Neuronal stem cell (in vitro differentiated cells): ENCODE data around the gene FGF4.
A peak's percentile ranks its signal among the peaks of the same experiment; 100 is the strongest.

Experiments used
- DNase-seq: peaks from one replicate; pipeline ENCODE4 v3.0.0-alpha.2; 2013; ENCODE audit warnings: low spot score
- H2AFZ ChIP-seq: one replicate; pipeline ENCODE4 v1.6.1; 2013; ENCODE audit warnings: mild to moderate bottlenecking, low read length, inconsistent platforms
- H2AK5ac ChIP-seq: 2 replicates; pipeline ENCODE4 v1.6.1; 2013; ENCODE audit warnings: low read depth, mild to moderate bottlenecking, inconsistent platforms, low read length, moderate library complexity, mixed read lengths
- H2BK120ac ChIP-seq: 2 replicates; pipeline ENCODE4 v1.6.1; 2013; ENCODE audit warnings: low read depth, mild to moderate bottlenecking, inconsistent platforms, low read length, moderate library complexity, mixed read lengths
- H2BK12ac ChIP-seq: one replicate; pipeline ENCODE4 v1.6.1; 2013; ENCODE audit warnings: low read length, inconsistent platforms
- H2BK15ac ChIP-seq: 2 replicates; pipeline ENCODE4 v1.6.1; 2013; ENCODE audit warnings: mild to moderate bottlenecking, low read length, inconsistent platforms, mixed read lengths
- H2BK5ac ChIP-seq: one replicate; pipeline ENCODE4 v1.6.1; 2013; ENCODE audit warnings: inconsistent platforms, mild to moderate bottlenecking, low read length, moderate library complexity
- H3K14ac ChIP-seq: one replicate; pipeline ENCODE4 v1.6.1; 2013; ENCODE audit warnings: low read length, inconsistent platforms
- H3K18ac ChIP-seq: 2 replicates; pipeline ENCODE4 v1.6.1; 2013; ENCODE audit warnings: low read length, inconsistent platforms
- H3K23ac ChIP-seq: 2 replicates; pipeline ENCODE4 v1.6.1; 2013; ENCODE audit warnings: low read depth, mild to moderate bottlenecking, mixed read lengths, low read length, inconsistent platforms; ENCODE audit not compliant: poor library complexity
- H3K27ac ChIP-seq: replicated peaks from 3 replicates; pipeline ENCODE4 v1.5.1; 2013; ENCODE audit warnings: low read length, inconsistent platforms
- H3K27me3 ChIP-seq, 3 experiments: 2 replicates each; pipeline ENCODE4 v1.6.1; 2013; ENCODE audit warnings: low read length in 3 of 3, mild to moderate bottlenecking in 2 of 3, inconsistent platforms in 1 of 3, low read depth in 1 of 3, mixed read lengths in 1 of 3, moderate library complexity in 1 of 3; ENCODE audit not compliant: control insufficient read depth in 3 of 3, insufficient read depth in 3 of 3
- H3K36me3 ChIP-seq, 2 donors: replicated peaks in 1 of 2; 2 replicates each; pipeline ENCODE4 v1.6.1; 2013; ENCODE audit warnings: low read length in 2 of 2; ENCODE audit not compliant: control insufficient read depth in 2 of 2, insufficient read depth in 2 of 2
- H3K4ac ChIP-seq: 2 replicates; pipeline ENCODE4 v1.6.1; 2013; ENCODE audit warnings: inconsistent platforms, mild to moderate bottlenecking, low read length, moderate library complexity
- H3K4me1 ChIP-seq, 2 donors: 1 replicate in 1 of 2; 2 replicates in 1 of 2; pipeline ENCODE4 v1.6.1; 2013; ENCODE audit warnings: low read length in 2 of 2, low read depth in 1 of 2; ENCODE audit not compliant: control insufficient read depth in 2 of 2, insufficient read depth in 1 of 2
- H3K4me2 ChIP-seq: one replicate; pipeline ENCODE4 v1.6.1; 2013; ENCODE audit warnings: mild to moderate bottlenecking, low read length, inconsistent platforms; ENCODE audit not compliant: insufficient read depth, poor library complexity, severe bottlenecking
- H3K4me3 ChIP-seq, 2 donors: 2 replicates each; pipeline ENCODE4 v1.5.1; 2013; ENCODE audit warnings: low read length in 2 of 2, mild to moderate bottlenecking in 2 of 2, inconsistent platforms in 1 of 2, moderate library complexity in 1 of 2
- H3K79me1 ChIP-seq: one replicate; pipeline ENCODE4 v1.6.1; 2013; ENCODE audit warnings: low read depth, mild to moderate bottlenecking, inconsistent platforms, low read length, moderate library complexity
- H3K9ac ChIP-seq: one replicate; pipeline ENCODE4 v1.6.1; 2013; ENCODE audit warnings: mild to moderate bottlenecking, low read depth, low read length, inconsistent platforms; ENCODE audit not compliant: poor library complexity
- H3K9me3 ChIP-seq, 2 donors: replicated peaks in 1 of 2; 2 replicates each; pipeline versions ENCODE3 to v1.6.1; 2013; ENCODE audit warnings: low read length in 2 of 2, mild to moderate bottlenecking in 2 of 2, inconsistent platforms in 1 of 2, low read depth in 1 of 2, mixed read lengths in 1 of 2, moderate library complexity in 1 of 2; ENCODE audit not compliant: control insufficient read depth in 2 of 2, insufficient read depth in 1 of 2
- H4K8ac ChIP-seq: one replicate; pipeline ENCODE4 v1.6.1; 2013; ENCODE audit warnings: low read depth, mild to moderate bottlenecking, inconsistent platforms, low read length, moderate library complexity
- H4K91ac ChIP-seq: one replicate; pipeline ENCODE4 v1.6.1; 2013; ENCODE audit warnings: low read length, low read depth, mild to moderate bottlenecking, inconsistent platforms; ENCODE audit not compliant: poor library complexity
- WGBS, 2 donors: extraction: QIAGEN DNeasy Blood & Tissue Kit; methylation state at CpG; one replicate each; pipeline ENCODE4 v1.1.7; 2013; ENCODE audit warnings: missing lambda C conversion rate in 2 of 2, mixed read lengths in 1 of 2; ENCODE audit not compliant: insufficient read length in 2 of 2, insufficient replicate concordance in 1 of 2; ENCODE audit errors: extremely low coverage in 2 of 2; 5-methylcytosine and 5-hydroxymethylcytosine counted together

FGF4 gene

GRCh38 chr11:69726481-69726880 is 48.7 kb downstream of the FGF4 start:
- Histone ChIP-seq H3K18ac (no peak overlapping the region), H2BK15ac (no peak overlapping the region), H2BK120ac (peak overlapping the region; percentile 3), H3K4me1 (peaks cover 0 to 4% of the 10 kb centered on the region in 2 donors), H3K27me3 (peaks cover 0 to 42% (median 0%) of the 10 kb centered on the region in 3 experiments), H2BK5ac (no peak overlapping the region), H2AFZ (no peak overlapping the region), H3K9ac (no peak overlapping the region), H3K9me3 (no peaks in the 10 kb centered on the region), H3K36me3 (no peaks in the 10 kb centered on the region), H4K8ac (no peak overlapping the region), H3K4me2 (no peak overlapping the region), H2BK12ac (no peak overlapping the region), H3K27ac (no peak overlapping the region), H2AK5ac (peak overlapping the region; percentile 58), H3K4me3 (no peak overlapping the region), H4K91ac (no peak overlapping the region), H3K23ac (peak overlapping the region; percentile 58), H3K4ac (no peak overlapping the region), H3K79me1 (no peaks in the 10 kb centered on the region), H3K14ac (no peak overlapping the region)
- DNase-seq = no peak
- no CpG with 5 or more reads among the region's 18 CpGs for WGBS, 2 donors

- Histone ChIP-seq H2AFZ (no peak overlapping the region), H4K91ac (no peak overlapping the region), H3K4me2 (no peak overlapping the region), H4K8ac (no peak overlapping the region), H3K9ac (no peak overlapping the region), H3K18ac (peak overlapping the region; percentile 84), H3K4me1 (peaks cover 0 to 7% of the 10 kb centered on the region in 2 donors), H2BK15ac (no peak overlapping the region), H3K23ac (peak overlapping the region; percentile 58), H2BK120ac (no peak overlapping the region), H3K4me3 (no peak overlapping the region), H3K36me3 (no peaks in the 10 kb centered on the region), H2BK5ac (no peak overlapping the region), H3K79me1 (no peaks in the 10 kb centered on the region), H3K27ac (no peak overlapping the region), H2AK5ac (peak overlapping the region; percentile 58), H3K9me3 (no peaks in the 10 kb centered on the region), H3K14ac (no peak overlapping the region), H3K27me3 (peaks cover 0 to 44% (median 0%) of the 10 kb centered on the region in 3 experiments), H2BK12ac (no peak overlapping the region), H3K4ac (no peak overlapping the region)
- WGBS, 2 donors = no CpG with 5 or more reads among the region's 9 CpGs
- DNase-seq = no peak
Measured at GRCh38 chr11:69726019-69726418, 49.1 kb downstream of the FGF4 start.

GRCh38 chr11:69721745-69722144 is 53.4 kb downstream of the FGF4 start:
- H2BK5ac ChIP-seq = peak overlapping the region; percentile 42
- no peak overlapping the region for H2AK5ac ChIP-seq
- H2AFZ ChIP-seq = no peak overlapping the region
- H3K4me2 ChIP-seq = no peak overlapping the region
- H3K27ac ChIP-seq = no peak overlapping the region
- no peak overlapping the region for H3K14ac ChIP-seq
- no peak overlapping the region for H2BK15ac ChIP-seq
- H3K4me3 ChIP-seq = no peak overlapping the region
- no peak for DNase-seq
- no peak overlapping the region for H2BK120ac ChIP-seq
- H3K23ac ChIP-seq = no peak overlapping the region
- no peaks in the 10 kb centered on the region for H3K36me3 ChIP-seq
- H4K91ac ChIP-seq = no peak overlapping the region
- no CpG with 5 or more reads among the region's 9 CpGs for WGBS, 2 donors
- no peak overlapping the region for H3K18ac ChIP-seq
- peaks cover 0 to 41% (median 7%) of the 10 kb centered on the region in 3 experiments for H3K27me3 ChIP-seq
- H3K4ac ChIP-seq = no peak overlapping the region
- no peak overlapping the region for H3K9ac ChIP-seq
- no peak overlapping the region for H2BK12ac ChIP-seq
- H3K9me3 ChIP-seq = no peaks in the 10 kb centered on the region
- H4K8ac ChIP-seq = no peak overlapping the region
- no peaks in the 10 kb centered on the region for H3K79me1 ChIP-seq
- peaks cover 0 to 12% of the 10 kb centered on the region in 2 donors for H3K4me1 ChIP-seq

GRCh38 chr11:69721106-69721505 is 54.0 kb downstream of the FGF4 start:
- peaks cover 0 to 40% (median 7%) of the 10 kb centered on the region in 3 experiments for H3K27me3 ChIP-seq
- no peak overlapping the region for H2AFZ ChIP-seq
- WGBS, 2 donors = no CpG with 5 or more reads among the region's 14 CpGs

More at GRCh38 chr11:69721106-69721505, 54.0 kb downstream of the FGF4 start:
- H3K23ac ChIP-seq = no peak overlapping the region
- H3K4ac ChIP-seq = no peak overlapping the region
- no peak overlapping the region for H3K9ac ChIP-seq
- H4K8ac ChIP-seq = no peak overlapping the region
- H3K9me3 ChIP-seq = no peaks in the 10 kb centered on the region
- no peaks in the 10 kb centered on the region for H3K36me3 ChIP-seq
- H3K4me2 ChIP-seq = no peak overlapping the region
- H3K14ac ChIP-seq = no peak overlapping the region
- DNase-seq = no peak
- no peak overlapping the region for H2BK12ac ChIP-seq
- no peak overlapping the region for H2BK5ac ChIP-seq
- peak overlapping the region; percentile 16 for H2AK5ac ChIP-seq
- H2BK15ac ChIP-seq = no peak overlapping the region
- H3K79me1 ChIP-seq = no peaks in the 10 kb centered on the region
- H4K91ac ChIP-seq = no peak overlapping the region
- no peak overlapping the region for H3K18ac ChIP-seq
- no peak overlapping the region for H3K27ac ChIP-seq
- H2BK120ac ChIP-seq = no peak overlapping the region
- H3K4me3 ChIP-seq = no peak overlapping the region
- H3K4me1 ChIP-seq = peaks cover 0 to 11% of the 10 kb centered on the region in 2 donors
